NOMO-1 treated with DMSO at 0.1 percent for 48 hours (cell line): Measurements from ENCODE around the gene SYDE2.
"Not testable (repeated sequence)": the region's sequence is repeated elsewhere in the genome, so short reads cannot be mapped to it uniquely, and the experiment has no call there.

ENCODE experiments used
- DNase-seq: peaks from one replicate; lab custom pipeline; 2025; ENCODE audit not compliant: unreplicated experiment; lab: John Stamatoyannopoulos, UW

SYDE2 gene

GRCh38 chr1:85171721-85172120, 29.1 kb downstream of the SYDE2 start:
- DNase-seq: no peak

GRCh38 chr1:85168884-85169283, 31.9 kb downstream of the SYDE2 start:
- DNase-seq: no peak

DNA sequence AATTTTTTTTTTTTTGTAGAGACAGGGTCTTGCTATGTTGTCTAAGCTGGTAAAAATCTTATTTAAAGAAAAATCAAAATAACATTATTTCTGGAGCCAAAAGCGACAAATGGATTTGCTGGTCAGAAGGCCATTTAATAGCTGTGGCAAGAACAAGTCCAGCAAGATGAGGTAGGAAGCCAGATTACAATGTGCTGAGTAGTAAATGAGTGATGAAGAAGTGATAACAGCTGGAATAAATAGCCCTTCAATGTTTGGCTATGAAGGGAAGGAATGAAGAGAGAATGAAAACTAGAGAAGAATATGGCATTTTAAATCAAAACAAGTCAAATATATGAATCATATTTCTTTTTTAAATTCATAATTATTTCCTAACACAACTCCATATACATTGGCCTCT, 34.5 kb downstream of the SYDE2 start:
- DNase-seq: no peak

GRCh38 chr1:85158910-85159309, 41.9 kb downstream of the SYDE2 start:
- DNase-seq: no peak

DNA sequence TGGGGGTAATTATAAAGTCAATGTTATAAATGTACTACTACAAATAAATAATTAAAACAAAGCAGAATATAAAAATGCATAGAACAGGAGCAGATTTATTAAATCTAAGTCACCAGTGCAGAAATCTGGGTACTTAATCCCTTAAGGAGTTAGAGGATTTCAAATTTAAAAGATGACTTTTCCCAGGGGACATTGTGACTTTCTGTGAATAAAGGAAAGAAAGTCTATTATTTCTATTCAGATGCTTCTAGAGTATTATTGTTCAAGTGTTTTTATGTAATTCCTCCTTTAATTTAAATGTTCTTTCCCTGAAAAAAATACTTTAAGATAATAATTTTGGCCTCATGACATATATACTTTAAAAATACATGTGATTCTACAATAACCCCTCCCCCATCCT, 43.4 kb downstream of the SYDE2 start:
- no peak for DNase-seq

DNA sequence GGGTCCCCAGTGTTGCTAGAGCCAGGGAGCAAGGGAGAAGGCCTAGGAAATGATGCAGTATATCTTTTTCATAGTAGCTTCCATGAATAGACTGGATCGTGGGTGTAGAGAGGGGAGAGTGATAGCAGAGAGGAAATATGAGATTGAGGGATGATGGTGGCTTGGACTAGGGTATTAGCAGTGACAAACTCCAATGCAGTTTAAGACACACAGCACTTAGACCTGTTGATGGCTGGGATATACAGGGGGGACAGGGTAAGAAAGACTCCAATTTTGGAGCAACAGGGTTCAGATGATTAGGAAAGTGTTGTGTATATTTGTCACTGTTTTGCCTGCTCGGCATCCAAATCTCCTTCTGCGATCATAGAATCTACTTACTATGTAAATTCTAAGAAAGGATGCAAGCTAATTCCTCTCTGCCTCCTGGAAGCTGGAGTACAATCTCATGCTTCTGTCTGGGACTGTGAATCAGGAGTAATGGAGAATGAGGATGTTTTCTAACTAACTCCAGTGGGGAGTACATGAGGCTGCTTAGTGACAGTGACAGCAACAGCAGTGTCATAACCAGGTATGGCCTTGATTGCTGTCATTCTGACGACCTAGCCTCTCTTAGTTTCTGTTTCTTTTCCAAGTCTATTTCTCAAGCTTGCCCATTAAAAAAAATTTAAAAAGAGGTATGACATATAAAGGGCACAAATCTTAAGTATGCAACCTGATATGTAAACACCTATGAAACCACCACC, 47.5 kb downstream of the SYDE2 start:
- DNase-seq: no peak

DNA sequence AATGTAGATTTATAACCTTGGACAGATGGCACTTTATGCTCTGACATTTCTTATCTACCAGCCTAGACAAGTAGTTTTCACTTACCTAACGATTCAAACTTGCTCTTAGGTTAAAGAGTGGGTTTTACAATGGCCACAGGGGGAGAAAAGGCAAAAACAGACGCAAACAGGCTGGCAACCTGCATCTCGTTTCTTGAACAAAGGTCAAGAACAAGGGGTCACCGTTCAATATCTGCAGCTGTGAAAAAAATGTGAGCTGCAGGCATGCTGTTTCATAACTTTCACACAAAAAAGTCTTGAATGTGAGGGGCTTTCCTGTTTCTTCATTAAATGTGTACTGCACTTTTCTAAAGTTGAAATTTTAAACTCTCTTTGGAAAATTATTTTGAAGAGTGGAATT, 49.4 kb downstream of the SYDE2 start:
- no peak for DNase-seq

GRCh38 chr1:85149805-85150204, 51.0 kb downstream of the SYDE2 start:
- DNase-seq: no peak

- DNase-seq: peak; percentile 17
Observed at GRCh38 chr1:85148524-85149250, 52.1 kb downstream of the SYDE2 start.

DNA sequence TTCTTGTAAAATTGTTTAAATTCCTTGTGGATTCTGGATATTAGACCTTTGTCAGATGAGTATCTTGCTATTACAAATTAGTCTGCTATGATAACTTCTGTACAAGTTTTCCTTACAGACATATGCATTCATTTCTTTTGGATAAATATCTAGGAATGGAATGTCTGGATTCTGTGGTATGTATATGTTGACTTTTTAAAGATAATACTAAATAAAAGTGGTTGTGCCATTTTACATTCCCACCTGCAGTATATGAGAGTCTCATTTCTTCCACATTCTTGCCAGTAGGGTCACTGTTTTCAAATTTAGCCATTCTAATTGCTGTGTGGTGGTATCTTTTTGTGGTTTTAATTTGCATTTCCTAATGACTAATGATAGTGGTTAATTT, 53.9 kb downstream of the SYDE2 start:
- no peak for DNase-seq

GRCh38 chr1:85146298-85146971, 54.4 kb downstream of the SYDE2 start:
- not testable (repeated sequence) for DNase-seq

DNA sequence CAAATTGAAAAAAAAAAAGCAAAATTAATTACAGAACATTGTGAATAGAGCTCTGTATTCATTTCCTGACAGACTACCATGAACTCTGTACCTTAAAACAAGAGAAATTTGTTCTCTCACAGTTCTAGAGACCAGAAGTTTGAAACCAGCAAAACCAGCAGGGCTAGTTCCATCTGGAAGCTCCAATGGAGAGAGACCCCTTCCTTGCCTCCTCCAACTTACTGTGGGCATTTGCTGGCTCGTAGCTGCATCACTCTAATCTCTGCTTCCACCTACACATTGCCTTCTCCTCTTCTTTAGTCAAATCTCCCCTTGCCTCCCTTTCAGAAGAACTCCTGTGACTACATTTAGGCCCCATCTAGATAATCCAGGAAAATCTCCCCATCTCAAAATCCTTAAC, 56.5 kb downstream of the SYDE2 start:
- DNase-seq: no peak

DNA sequence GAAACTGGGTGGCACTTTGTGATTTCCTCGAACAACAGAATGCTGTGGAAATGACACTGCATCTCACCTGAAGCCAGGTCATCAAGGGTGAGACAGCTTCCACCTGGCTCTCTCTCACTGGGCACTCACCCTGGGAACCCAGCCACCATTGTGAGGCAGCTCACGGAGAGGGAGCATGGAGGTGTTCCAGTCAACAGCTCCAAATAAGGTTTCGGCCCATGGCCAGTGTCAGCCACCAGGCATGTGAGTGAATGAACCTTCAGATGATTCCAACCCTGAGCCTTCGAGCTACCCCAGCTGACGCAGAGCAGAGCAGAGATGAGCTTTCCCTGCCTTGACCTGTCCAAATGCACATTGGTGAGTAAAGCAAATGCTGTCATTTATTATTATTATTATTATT, 58.1 kb downstream of the SYDE2 start:
- no peak for DNase-seq

DNA sequence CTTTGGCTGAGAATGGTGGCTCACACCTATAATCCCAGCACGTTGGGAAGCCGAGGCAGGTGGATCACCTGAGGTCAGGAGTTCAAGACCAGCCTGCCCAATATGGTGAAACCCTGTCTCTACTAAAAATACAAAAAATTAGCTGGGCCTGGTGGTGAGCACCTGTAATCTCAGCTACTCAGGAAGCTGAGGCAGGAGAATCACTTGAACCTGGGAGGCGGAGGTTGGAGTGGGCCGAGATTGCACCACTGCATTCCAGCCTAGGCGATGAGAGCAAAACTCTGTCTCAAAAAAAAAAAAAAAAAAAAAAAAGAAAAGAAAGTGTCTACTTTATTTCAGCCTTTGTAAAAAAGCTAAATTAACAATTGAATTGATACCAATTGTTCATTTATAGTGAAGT, 62.4 kb downstream of the SYDE2 start:
- not testable (repeated sequence) for DNase-seq

- DNase-seq: no peak
Observed at GRCh38 chr1:85137660-85138059, 63.2 kb downstream of the SYDE2 start.

- DNase-seq: no peak
Observed at GRCh38 chr1:85135392-85135798, 65.4 kb downstream of the SYDE2 start.

GRCh38 chr1:85134583-85135391, 66.0 kb downstream of the SYDE2 start:
- peak; percentile 42 for DNase-seq

- DNase-seq: no peak
Observed at GRCh38 chr1:85133565-85134159, 67.2 kb downstream of the SYDE2 start.

DNA sequence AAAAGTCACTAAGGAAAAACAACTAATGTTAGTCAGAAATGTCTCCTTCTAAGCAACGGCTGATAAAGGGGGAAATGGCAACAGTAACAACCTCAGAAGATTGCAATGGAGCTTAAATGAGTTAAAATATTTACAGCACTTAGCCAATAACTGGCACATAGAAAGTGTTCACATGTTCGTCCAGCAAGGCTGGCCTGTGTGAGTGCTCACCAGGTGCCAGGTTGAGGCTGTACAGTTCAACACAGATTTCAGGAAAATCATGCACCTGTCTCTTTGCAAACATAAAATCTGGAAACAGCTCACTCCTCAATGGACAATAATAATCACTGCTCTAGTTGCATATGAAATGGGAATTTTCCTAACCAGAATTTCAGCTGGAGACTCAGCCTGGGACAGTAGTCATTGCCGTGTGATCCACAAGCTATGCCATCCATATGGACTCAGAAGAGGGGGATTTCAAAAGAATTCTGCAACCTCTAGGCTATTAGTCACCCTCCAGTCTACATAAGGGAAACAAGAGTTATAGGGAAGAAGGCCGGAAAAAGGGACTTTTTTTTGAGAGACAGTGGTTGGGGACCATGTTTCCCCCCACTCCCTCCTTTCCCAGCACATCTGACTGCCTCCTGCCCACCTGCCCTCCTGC, 68.6 kb downstream of the SYDE2 start:
- no peak for DNase-seq

- no peak for DNase-seq
Observed at GRCh38 chr1:85128316-85128715, 72.5 kb downstream of the SYDE2 start.
